Activated CD8-positive, alpha-beta T cell treated with anti-CD3 and anti-CD28 coated beads for 36 hours (primary cell): ENCODE data around the gene LY6G5B. TPM values are rescaled to one million over a fixed set of nuclear protein-coding genes. Genes with fewer than 3 reads are reported as not detected.

ENCODE experiments used
- ATAC-seq: fragments of 200-7000 bp; cut with Tn5 transposase; one replicate; pipeline ENCODE4 v1.10.0; 2021; ENCODE audit warnings: mild to moderate bottlenecking, moderate library complexity
- CTCF ChIA-PET: fragments of 350-600 bp; sonication (Branson Sonifier 250); formaldehyde crosslinking; loops from one replicate; lab custom pipeline; 2021; ENCODE audit warnings: antibody characterized with exemption; lab: Charles Lee
- POLR2A ChIA-PET: fragments of 350-600 bp; sonication (Branson Sonifier 250); formaldehyde crosslinking; loops from one replicate; lab custom pipeline; 2021; ENCODE audit warnings: antibody characterized with exemption; lab: Charles Lee
- DNase-seq: peaks from one replicate; pipeline ENCODE4 v3.0.0-alpha.2; 2020
- H3K27ac Mint-ChIP-seq: one replicate; pipeline ENCODE4 v1.8.0; 2021; ENCODE audit warnings: mild to moderate bottlenecking, mixed read lengths
- H3K27me3 Mint-ChIP-seq: one replicate; pipeline ENCODE4 v1.8.0; 2021; ENCODE audit warnings: mixed read lengths
- H3K36me3 Mint-ChIP-seq: one replicate; pipeline ENCODE4 v1.8.0; 2021; ENCODE audit warnings: low read depth, mixed read lengths
- H3K4me1 Mint-ChIP-seq: one replicate; pipeline ENCODE4 v1.8.0; 2021; ENCODE audit warnings: low read depth, mixed read lengths
- H3K4me3 Mint-ChIP-seq: one replicate; pipeline ENCODE4 v1.8.0; 2021; ENCODE audit warnings: mild to moderate bottlenecking, moderate library complexity, mixed read lengths
- H3K9me3 Mint-ChIP-seq: one replicate; pipeline ENCODE4 v1.8.0; 2021; ENCODE audit warnings: mixed read lengths
- intact Hi-C: fragments of 100-400 bp; cut with micrococcal nuclease; formaldehyde crosslinking; loops from one replicate; pipeline ENCODE4 v1.10.0; 2022
- total RNA-seq, 2 experiments: library from RNA; stranded (reverse); gene quantifications; one replicate each; pipeline ENCODE4 v1.2.3, GENCODE V29; 2021
- TF ChIP-seq, protein P1 (sequence below): fragments of 200-600 bp; IDR thresholded peaks from one replicate; pipeline ENCODE4 v1.8.0; 2022; ENCODE audit warnings: antibody characterized with exemption, mild to moderate bottlenecking

Gene LY6G5B, protein sequence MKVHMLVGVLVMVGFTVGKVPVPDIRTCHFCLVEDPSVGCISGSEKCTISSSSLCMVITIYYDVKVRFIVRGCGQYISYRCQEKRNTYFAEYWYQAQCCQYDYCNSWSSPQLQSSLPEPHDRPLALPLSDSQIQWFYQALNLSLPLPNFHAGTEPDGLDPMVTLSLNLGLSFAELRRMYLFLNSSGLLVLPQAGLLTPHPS
- 10 to 100 TPM; 14.7 to 16.1 TPM for total RNA-seq

DNA sequence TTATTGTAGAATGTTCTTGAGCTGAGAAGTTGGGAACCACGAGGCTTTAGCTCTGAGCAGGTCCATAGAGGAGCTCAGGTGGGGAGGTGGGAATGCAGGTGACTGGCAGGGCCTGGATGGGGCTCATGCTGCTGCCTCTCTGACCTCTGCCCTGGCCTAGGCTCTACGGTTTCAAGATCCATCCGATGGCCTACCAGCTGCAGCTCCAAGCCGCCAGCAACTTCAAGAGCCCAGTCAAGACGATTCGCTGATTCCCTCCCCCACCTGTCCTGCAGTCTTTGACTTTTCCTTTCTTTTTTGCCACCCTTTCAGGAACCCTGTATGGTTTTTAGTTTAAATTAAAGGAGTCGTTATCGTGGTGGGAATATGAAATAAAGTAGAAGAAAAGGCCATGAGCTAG is at the start of gene LY6G5B:
TSS of gene LY6G5B (plus strand) at position 301 of the 400 bp plus-strand sequence. CDS start 975 bp downstream, outside the sequence.
- no peak within 1 kb of the TSS for H3K4me3 Mint-ChIP-seq
- ATAC-seq (no peak), DNase-seq (no peak)
- no peaks in the 10 kb centered on the region for H3K9me3 Mint-ChIP-seq
- intact Hi-C loops = loop anchor here (10.0 kb wide), 2 partner anchors 125 to 165 kb away; partner anchors contain the start of genes ATP6V1G2, DDX39B and NFKBIL1
- H3K27me3 Mint-ChIP-seq = no peaks in the 10 kb centered on the region
- H3K27ac Mint-ChIP-seq = peak within 1 kb of the TSS; percentile 59
- ChIA-PET CTCF (interaction anchor here (0.8 to 2.3 kb wide), 4 partner anchors 10 to 283 kb away, joined by 3 to 8 read pairs (median 4); partner anchors contain the start of gene LY6G5C), POLR2A (interaction anchor here (0.6 to 1.6 kb wide), 6 partner anchors 9 to 58 kb away, joined by 3 to 4 read pairs (median 3); partner anchors contain the start of genes C6orf47 and LY6G5C)
- TF ChIP-seq, protein P1, sequence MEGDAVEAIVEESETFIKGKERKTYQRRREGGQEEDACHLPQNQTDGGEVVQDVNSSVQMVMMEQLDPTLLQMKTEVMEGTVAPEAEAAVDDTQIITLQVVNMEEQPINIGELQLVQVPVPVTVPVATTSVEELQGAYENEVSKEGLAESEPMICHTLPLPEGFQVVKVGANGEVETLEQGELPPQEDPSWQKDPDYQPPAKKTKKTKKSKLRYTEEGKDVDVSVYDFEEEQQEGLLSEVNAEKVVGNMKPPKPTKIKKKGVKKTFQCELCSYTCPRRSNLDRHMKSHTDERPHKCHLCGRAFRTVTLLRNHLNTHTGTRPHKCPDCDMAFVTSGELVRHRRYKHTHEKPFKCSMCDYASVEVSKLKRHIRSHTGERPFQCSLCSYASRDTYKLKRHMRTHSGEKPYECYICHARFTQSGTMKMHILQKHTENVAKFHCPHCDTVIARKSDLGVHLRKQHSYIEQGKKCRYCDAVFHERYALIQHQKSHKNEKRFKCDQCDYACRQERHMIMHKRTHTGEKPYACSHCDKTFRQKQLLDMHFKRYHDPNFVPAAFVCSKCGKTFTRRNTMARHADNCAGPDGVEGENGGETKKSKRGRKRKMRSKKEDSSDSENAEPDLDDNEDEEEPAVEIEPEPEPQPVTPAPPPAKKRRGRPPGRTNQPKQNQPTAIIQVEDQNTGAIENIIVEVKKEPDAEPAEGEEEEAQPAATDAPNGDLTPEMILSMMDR = no peak
- H3K36me3 Mint-ChIP-seq = peaks cover 69% of the 10 kb centered on the region
- peaks cover 25% of the 10 kb centered on the region for H3K4me1 Mint-ChIP-seq

GRCh38 chr6:31620586-31621319 is 49.0 kb upstream of the LY6G5B start, which contains the start of gene PRRC2A:
TSS of gene PRRC2A (plus strand) at chr6:31620715. CDS start at chr6:31622790, 2,075 bp downstream.
- Mint-ChIP-seq H3K36me3 (peaks cover 75% of the 10 kb centered on the region), H3K4me1 (peaks cover 54% of the 10 kb centered on the region), H3K9me3 (no peaks in the 10 kb centered on the region), H3K27me3 (no peaks in the 10 kb centered on the region), H3K4me3 (peak within 1 kb of the TSS; percentile 95), H3K27ac (peak within 1 kb of the TSS; percentile 97)
- peak; percentile 25 for ATAC-seq
- peak; percentile 85 for DNase-seq
- TF ChIP-seq, protein P1 = no peak
- ChIA-PET POLR2A (interaction anchor here (0.7 to 11.4 kb wide), 12 partner anchors 19 to 221 kb away, joined by 3 to 235 read pairs (median 5); partner anchors contain the start of genes BAG6, CSNK2B, DDX39B and GPANK1), CTCF (interaction anchor here (0.7 to 1.5 kb wide), 6 partner anchors 24 to 74 kb away, joined by 3 to 5 read pairs (median 3); partner anchors contain the start of genes ATP6V1G2 and BAG6)
- intact Hi-C loops = loop anchor here (2.0 kb wide), 1 partner anchor 44 kb away; the partner anchor contains the start of gene GPANK1

GRCh38 chr6:31621320-31621939 is 48.3 kb upstream of the LY6G5B start:
- peaks cover 77% of the 10 kb centered on the region for H3K36me3 Mint-ChIP-seq
- POLR2A ChIA-PET = interaction anchor here (1.0 to 11.4 kb wide), 15 partner anchors 9 to 238 kb away, joined by 3 to 235 read pairs (median 5); partner anchors contain the start of genes APOM, BAG6, CSNK2B and DDX39B
- ATAC-seq (no peak), DNase-seq (no peak)
- intact Hi-C loops = loop anchor here (2.0 kb wide), 1 partner anchor 43 kb away; the partner anchor contains the start of gene GPANK1
- H3K27me3 Mint-ChIP-seq = no peaks in the 10 kb centered on the region
- H3K4me3 Mint-ChIP-seq = peak overlapping the region; percentile 95
- peaks cover 49% of the 10 kb centered on the region for H3K4me1 Mint-ChIP-seq
- TF ChIP-seq, protein P1 = no peak
- H3K27ac Mint-ChIP-seq = peak overlapping the region; percentile 95
- CTCF ChIA-PET = interaction anchor here (0.7 to 2.1 kb wide), 9 partner anchors 13 to 80 kb away, joined by 3 to 6 read pairs (median 4); partner anchors contain the start of genes ATP6V1G2, BAG6, DDX39B and NFKBIL1
- H3K9me3 Mint-ChIP-seq = no peaks in the 10 kb centered on the region

DNA sequence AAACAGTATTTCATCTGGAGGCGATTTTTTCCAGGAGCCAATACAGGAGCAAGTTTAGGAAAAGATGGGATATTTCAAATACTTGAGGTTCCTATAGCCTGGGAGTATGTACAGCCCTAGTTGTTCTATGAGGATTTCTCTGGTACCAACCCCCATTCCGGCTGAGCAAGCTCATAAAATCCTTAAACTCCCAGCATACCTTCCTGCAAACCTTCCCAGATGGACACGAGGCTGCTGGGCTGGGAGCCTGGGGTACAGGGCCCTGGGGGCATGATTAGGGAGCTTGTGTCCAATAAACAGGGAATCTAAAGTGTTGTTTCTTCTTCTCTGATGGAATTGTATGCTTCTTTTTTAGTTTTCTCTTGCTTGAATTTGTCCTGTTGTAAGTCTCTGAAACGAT is 47.8 kb upstream of the LY6G5B start:
- Mint-ChIP-seq H3K36me3 (peaks cover 76% of the 10 kb centered on the region), H3K27ac (peak overlapping the region; percentile 95), H3K4me1 (peaks cover 43% of the 10 kb centered on the region), H3K9me3 (no peaks in the 10 kb centered on the region), H3K4me3 (peak overlapping the region; percentile 95), H3K27me3 (no peaks in the 10 kb centered on the region)
- TF ChIP-seq, protein P1 = no peak
- ATAC-seq (no peak), DNase-seq (no peak)
- POLR2A ChIA-PET = interaction anchor here (0.8 to 11.4 kb wide), 16 partner anchors 8 to 237 kb away, joined by 3 to 235 read pairs (median 6); partner anchors contain the start of genes APOM, BAG6, C6orf47 and CSNK2B
- intact Hi-C loops = loop anchor here (2.0 kb wide), 1 partner anchor 43 kb away; the partner anchor contains the start of gene GPANK1
- CTCF ChIA-PET = interaction anchor here (1.2 to 2.1 kb wide), 9 partner anchors 12 to 128 kb away, joined by 3 to 6 read pairs (median 4); partner anchors contain the start of genes BAG6, DDX39B and NFKBIL1
